NCI-H460 (cell line): ENCODE data around the gene CDC25B. TPM values are rescaled to one million over a fixed set of nuclear protein-coding genes. Genes with fewer than 3 reads are reported as not detected.

ENCODE experiments used
- DNase-seq: peaks from one replicate; pipeline ENCODE4 v3.0.0-alpha.2; 2016; ENCODE audit warnings: low read depth; ENCODE audit errors: extremely low read depth
- polyA plus RNA-seq: library from polyadenylated mRNA; depleted of rRNA; stranded (reverse); fragments of >200 nt; gene quantifications from 2 replicates; pipeline ENCODE4 v1.2.3, GENCODE V29; 2014; cell fraction: nucleus; rRNA removed
- total RNA-seq: library from RNA; depleted of rRNA; stranded (reverse); fragments of >200 nt; shearing (Covaris generic); gene quantifications from 2 replicates; pipeline ENCODE4 v1.2.3, GENCODE V29; 2014; rRNA removed

CDC25B gene
- 64.3 and 66.7 TPM in 2 replicates for total RNA-seq
- polyA plus RNA-seq, result 85.4 and 87.9 TPM in 2 replicates

DNA sequence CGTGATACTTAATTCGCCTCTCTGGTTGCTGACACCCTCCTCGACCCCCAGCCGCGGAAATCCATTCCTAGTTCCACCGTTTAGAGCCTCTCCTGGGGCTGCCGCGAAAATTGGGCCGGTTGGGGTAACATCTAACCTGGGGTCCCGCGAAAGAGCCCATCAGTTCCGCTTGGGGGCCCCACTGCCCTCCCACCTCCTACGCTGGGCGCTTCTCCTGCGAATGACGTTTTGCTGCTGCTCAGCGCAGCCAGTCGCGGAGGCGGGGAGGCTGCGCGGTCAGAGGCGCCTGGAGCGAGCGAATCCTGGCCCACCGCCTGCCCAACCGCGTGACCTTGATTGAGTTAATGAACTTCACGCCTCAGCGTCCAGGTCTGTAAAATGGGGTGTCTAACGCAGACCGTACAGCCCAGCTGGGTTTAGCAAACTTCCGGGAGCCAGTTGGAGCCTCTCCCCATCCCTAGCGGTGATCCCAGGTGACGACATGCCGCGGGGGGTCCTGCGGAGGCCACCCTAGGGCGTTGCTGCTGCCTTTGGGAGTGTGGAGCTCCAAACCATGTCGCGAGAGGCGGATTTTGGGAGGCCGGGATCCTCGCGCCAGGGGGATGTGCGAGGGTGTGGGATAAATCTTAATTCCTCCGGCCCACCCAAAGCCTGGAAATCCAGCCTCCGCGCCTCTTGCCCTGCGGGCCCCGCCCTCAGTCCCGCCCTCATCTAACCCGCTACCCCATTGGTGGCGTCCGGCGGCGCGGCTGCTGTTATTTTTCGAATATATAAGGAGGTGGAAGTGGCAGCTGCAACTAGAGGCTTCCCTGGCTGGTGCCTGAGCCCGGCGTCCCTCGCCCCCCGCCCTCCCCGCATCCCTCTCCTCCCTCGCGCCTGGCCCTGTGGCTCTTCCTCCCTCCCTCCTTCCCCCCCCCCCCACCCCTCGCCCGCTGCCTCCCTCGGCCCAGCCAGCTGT, at the start of gene CDC25B:
Gene CDC25B (plus strand): TSS at position 800 of the 958 bp plus-strand sequence. CDS start 222 bp downstream, outside the sequence.
- DNase-seq, result peak; percentile 90

- no peak for DNase-seq
Measured at GRCh38 chr20:3747471-3747870, 48.6 kb upstream of the CDC25B start.

GRCh38 chr20:3748073-3748472, 48.0 kb upstream of the CDC25B start:
- no peak for DNase-seq

- DNase-seq, result no peak
Measured at GRCh38 chr20:3749087-3749688, 46.9 kb upstream of the CDC25B start.

DNA sequence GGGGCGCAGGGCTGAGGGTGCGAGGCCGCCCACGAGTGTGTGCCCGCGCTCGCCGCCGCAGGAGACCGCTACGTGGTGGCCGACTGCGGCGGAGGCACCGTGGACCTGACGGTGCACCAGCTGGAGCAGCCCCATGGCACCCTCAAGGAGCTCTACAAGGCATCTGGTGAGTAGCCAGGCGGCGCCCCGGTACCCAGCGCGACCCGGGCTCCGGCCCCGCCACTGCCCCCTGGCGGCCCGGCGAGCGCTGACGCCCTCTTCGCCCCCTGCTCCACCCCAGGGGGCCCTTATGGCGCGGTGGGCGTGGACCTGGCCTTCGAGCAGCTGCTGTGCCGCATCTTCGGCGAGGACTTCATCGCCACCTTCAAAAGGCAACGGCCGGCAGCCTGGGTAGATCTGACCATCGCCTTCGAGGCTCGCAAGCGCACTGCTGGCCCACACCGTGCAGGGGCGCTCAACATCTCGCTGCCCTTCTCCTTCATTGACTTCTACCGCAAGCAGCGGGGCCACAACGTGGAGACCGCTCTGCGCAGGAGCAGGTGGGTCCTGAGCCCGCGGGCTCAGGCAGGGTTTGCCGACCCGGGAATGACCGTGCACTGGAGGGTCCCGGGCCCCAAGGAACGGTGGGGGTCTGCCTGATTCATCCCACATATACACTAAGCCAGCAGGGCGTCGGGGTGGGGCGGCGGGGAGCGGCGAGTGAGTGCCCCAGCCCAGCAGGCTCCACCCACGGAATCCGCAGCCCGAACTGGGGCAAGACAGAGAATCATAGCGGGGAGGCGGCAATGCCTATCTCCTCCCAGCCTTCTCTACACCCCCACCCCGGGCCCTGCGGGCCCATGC, 46.2 kb upstream of the CDC25B start:
- peak; percentile 37 for DNase-seq

- no peak for DNase-seq
Measured at GRCh38 chr20:3751305-3751674, 44.8 kb upstream of the CDC25B start.

DNA sequence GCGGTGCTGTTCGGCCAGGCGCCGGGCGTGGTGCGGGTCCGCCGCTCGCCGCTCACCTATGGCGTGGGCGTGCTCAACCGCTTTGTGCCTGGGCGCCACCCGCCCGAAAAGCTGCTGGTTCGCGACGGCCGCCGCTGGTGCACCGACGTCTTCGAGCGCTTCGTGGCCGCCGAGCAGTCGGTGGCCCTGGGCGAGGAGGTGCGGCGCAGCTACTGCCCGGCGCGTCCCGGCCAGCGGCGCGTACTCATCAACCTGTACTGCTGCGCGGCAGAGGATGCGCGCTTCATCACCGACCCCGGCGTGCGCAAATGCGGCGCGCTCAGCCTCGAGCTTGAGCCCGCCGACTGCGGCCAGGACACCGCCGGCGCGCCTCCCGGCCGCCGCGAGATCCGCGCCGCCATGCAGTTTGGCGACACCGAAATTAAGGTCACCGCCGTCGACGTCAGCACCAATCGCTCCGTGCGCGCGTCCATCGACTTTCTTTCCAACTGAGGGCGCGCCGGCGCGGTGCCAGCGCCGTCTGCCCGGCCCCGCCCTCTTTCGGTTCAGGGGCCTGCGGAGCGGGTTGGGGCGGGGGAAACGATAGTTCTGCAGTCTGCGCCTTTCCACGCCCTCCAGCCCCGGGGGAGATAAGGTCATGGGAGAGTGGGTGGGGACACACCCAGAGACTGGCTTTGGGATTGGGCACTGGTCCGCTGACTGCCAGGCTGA, 44.3 kb upstream of the CDC25B start:
- DNase-seq, result peak; percentile 12

DNA sequence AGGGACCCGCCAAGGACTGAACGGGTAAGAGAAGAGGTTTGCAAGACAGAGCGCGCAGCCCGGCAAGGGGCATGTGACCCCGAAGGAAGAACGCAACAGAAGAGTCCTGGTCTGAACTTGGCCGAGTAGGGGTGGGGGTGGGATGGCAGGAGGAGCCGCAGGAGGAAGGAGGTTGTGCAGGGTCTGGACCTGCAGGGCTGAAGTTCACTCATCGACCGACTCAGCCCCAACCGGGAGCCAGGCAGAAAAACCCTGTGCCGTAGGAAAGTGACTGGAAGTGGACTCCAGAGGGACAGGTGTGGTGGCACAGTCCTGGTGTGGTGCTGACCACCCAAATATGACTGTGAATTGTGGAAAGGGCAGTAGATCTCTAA, 43.7 kb upstream of the CDC25B start:
- no peak for DNase-seq

GRCh38 chr20:3753098-3753497, 43.0 kb upstream of the CDC25B start:
- peak; percentile 54 for DNase-seq

DNA sequence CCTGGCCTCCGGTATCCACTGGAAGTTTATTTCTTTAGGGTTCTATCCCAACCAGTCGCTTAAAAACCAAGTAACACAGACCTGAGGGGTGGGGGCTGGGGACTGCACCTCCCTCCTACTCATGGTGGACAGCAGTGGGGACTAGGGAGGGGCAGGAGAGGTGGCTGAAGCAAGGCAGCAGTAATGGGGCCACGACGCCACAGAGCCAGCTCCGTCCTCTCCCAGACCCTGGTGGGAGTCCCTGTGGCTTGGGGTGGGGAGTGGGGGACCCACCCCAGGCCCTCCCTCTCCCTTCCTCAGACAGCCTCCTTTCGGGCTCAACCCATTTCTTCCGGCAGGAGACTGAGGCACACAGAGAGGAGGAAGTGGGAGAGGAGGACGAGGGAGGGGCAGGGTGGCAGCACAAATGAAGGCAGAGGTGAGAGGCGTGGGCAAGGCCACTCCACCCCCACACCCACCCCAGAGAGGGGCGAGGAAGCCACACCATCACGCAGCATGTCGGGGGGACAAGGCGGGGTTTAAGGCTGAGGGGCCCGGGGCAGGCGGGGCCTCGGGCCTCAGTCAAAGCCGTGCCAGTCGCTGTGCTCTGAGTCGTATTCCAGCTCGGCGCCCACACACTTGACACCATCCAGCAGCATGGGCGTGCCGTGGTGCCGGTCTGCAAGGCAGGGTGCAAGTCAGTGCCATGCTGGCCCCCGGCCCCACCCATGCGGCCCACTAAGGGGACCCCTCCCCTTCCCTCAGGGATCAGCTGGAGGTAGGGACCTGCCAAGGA, 42.4 kb upstream of the CDC25B start:
- no peak for DNase-seq

- no peak for DNase-seq
Measured at GRCh38 chr20:3754276-3754630, 41.9 kb upstream of the CDC25B start.

DNA sequence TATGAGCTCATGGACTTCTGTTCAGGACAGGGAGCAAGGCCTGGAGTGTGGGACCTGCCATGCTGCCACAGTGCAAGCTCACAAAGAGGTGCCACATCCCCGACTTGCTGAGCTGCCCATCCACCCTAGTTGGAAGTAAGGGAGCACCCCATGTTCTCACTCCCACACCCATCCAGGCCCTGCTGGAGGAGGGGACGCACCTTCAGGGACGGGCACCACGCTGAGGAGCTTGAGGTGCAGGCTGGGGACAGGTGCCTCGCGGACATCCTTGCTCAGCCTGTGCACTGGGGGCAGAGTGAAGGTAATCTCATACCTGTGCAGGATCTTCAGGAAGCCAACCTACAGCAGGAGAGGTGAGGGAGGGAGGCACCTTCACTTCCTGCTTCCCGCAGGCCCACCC, 40.8 kb upstream of the CDC25B start:
- no peak for DNase-seq

DNA sequence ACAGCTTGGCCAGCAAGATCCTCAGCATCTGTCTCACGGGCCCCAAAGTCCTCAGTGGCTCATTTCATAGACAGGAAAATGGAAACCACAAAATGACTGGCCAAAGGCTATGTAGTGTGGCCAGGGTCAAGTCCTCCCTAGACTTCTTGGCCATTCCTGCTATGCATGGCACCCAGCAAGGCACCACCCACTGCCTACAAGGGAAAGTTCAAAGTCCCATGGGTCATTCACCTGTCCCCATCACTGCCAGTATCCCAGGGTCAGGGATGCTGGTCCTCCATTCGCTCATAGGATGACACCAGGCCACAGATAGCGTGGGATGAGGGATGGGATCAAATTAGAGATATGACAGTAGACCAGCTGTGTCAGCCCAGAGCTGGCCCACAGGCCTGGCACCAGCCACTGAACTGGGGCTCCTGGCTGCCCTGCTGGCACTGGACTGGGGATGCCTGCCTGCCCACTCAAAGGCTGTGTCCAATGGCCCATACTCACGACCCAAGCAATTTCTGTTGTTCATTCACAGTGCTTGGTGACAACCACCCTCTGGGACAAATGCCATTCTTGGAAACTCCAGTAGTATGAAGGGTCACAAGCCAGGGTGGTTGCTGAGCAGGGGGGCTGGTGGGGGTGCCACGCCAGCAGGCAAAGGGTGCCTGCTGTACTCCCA, 40.2 kb upstream of the CDC25B start:
- no peak for DNase-seq

DNA sequence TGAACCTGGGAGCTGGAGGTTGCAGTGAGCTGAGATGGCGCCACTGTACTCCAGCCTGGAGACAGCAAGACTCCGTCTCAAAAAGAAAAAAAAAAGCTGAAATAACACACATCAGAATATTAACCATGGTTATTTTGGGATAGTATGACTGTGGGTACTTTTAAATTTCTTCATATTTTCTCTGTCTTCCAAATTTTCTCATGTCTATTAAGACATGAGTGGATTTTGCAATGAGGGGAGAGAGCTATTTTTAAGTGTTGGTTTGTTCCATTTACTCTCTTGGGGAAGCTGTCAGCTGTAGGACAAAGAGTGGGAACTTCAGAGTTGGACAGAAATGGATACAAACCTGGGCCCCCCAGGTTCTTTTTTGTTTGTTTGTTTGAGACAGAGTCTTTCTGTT, 38.8 kb upstream of the CDC25B start:
- no peak for DNase-seq

- no peak for DNase-seq
Measured at GRCh38 chr20:3758566-3758965, 37.5 kb upstream of the CDC25B start.

GRCh38 chr20:3759316-3759823, 36.7 kb upstream of the CDC25B start:
- no peak for DNase-seq

DNA sequence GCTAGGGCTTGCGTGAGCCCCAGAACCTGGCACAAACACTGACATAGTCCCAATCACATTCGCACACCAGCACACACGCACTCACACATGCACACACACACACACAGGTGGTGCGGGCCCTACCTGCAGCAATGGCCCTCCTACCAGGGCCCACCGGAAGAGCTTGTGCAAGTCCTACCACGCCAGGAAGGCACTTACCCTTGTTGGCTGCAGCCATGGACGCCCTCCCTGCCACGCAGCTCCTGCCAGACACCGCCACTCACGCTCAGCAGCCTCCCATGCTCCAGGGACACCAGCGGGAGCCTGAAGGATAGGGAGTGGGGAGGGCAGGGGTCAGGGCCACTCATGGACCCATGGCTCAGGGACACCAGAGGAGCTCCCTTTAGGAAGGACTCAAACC, 36.2 kb upstream of the CDC25B start:
- DNase-seq, result no peak

DNA sequence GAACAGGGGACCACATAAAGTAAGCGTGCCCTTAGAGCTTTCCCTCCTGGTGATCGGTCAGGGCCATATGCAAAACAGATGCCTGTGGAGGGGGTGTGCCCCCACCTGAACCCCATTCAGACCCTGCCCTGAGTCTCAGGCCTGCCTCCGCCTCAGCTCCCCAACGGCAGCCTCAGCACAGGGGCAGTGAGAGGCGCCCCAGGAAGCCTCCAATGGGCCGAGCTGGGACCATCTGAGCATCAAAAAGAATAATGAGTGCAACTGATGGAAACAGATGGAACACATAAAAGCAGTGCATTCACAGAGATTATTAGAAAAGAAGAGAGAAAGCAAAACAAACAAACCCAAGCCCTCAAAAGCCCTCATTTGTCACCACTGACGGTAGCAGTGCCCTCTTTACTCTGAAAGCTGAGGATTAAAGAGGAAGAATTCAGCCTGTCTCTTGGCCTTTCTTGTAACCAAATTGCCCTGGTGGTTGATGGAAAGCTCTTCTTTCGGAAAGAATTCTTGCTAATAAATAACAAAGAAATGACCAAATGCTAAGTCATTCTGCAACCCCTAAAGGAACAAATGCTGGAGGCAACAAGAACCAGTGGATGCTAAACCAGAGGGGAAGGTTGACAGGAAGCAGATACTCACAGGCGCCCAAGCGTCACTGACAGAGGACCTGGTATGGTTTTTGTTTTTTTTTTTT, 35.3 kb upstream of the CDC25B start:
- DNase-seq, result no peak
